ENCODE data around the gene JAK2. TPM values are rescaled to one million over a fixed set of nuclear protein-coding genes. Genes with fewer than 3 reads are reported as not detected.

Gene JAK2
- polyA plus RNA-seq (2011; rRNA removed), result 6.1 and 9.2 TPM in 2 replicates
- 7.7 and 16.0 TPM in 2 replicates for polyA minus RNA-seq (2011; rRNA and poly(A)+ RNA removed)

DNA sequence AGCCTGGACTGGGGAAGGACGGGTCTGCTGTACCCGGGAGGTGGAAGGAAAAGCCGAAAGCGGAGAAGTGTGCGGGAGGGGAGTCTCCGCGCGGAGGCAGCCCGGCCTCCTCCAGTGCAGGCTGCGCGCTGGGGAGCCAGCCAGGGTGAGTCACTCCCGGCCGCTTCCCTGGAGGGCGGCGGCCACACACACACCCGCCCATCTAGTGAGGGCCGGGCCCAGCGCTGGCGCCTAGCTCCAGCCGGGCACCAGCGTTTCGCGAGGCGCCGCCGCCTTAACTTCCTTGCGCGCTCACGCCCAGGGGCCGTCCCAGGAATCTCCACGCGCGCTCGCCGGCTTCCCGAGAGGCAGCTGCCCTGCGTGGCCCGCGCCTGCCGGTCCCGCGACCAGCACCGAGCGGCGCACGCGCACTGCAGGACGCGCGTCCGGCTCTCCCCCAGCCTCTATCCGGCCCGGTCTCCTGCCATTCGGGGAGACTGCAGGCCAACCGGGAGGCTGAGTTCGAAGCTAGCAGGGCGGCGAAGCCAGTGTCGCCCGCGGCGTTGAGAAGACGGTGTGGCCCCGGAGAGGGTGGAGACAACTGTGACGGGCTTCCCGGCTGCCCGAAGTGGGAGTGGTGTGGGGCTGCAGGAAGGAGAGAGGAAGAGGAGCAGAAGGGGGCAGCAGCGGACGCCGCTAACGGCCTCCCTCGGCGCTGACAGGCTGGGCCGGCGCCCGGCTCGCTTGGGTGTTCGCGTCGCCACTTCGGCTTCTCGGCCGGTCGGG lies at the start of gene JAK2:
TSS of gene JAK2 (plus strand) at position 652 of the 765 bp plus-strand sequence. CDS start 36,716 bp downstream, outside the sequence.
- H3K27me3 ChIP-seq (ENCODE audit: control insufficient read depth, insufficient read depth, low read length), result no peaks in the 10 kb centered on the region
- ChIA-PET POLR2A (interaction anchor here (0.6 to 1.6 kb wide), 9 partner anchors 39 to 1031 kb away, joined by 3 to 9 read pairs (median 4); partner anchors contain the start of genes CD274, CDC37L1, RANBP6 and RCL1), CTCF (interaction anchor here (0.7 to 5.8 kb wide), 5 partner anchors 9 to 235 kb away, joined by 3 to 20 read pairs (median 6); no protein-coding TSS in a partner anchor)
- H3K27ac ChIP-seq (ENCODE audit: low read depth, low read length), result peak within 1 kb of the TSS; percentile 95
- H3K9me3 ChIP-seq (ENCODE audit: control insufficient read depth, insufficient read depth, low read length), result no peaks in the 10 kb centered on the region
- TF ChIP-seq, protein P1, sequence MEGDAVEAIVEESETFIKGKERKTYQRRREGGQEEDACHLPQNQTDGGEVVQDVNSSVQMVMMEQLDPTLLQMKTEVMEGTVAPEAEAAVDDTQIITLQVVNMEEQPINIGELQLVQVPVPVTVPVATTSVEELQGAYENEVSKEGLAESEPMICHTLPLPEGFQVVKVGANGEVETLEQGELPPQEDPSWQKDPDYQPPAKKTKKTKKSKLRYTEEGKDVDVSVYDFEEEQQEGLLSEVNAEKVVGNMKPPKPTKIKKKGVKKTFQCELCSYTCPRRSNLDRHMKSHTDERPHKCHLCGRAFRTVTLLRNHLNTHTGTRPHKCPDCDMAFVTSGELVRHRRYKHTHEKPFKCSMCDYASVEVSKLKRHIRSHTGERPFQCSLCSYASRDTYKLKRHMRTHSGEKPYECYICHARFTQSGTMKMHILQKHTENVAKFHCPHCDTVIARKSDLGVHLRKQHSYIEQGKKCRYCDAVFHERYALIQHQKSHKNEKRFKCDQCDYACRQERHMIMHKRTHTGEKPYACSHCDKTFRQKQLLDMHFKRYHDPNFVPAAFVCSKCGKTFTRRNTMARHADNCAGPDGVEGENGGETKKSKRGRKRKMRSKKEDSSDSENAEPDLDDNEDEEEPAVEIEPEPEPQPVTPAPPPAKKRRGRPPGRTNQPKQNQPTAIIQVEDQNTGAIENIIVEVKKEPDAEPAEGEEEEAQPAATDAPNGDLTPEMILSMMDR (IDR thresholded peaks at IDR 0.05; ENCODE audit: low read depth, low read length), result peak; percentile 42
- H3K4me3 ChIP-seq (ENCODE audit: low read depth, low read length), result peak within 1 kb of the TSS; percentile 79
- DNase-seq (ENCODE audit: low read depth, low spot score), result peak; percentile 79

DNA sequence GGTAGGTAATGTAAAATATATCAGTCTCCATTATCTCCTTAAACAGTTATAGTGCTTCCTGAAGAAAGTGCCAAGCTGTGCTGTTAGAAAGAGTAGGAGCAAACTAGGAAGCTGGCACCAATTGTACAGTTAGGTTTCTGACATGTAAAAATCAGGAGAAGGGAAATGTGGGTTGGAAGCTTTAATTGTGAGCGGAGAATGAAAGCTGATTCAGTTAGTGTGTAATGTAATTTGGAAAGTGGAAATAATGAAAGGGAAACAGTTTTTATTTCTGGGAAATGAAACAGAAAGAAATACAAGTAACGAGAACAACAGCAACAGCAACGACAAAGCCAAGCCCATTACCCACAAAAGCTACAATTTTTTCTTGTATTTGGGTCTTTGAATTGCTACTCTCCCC lies 48.8 kb upstream of the JAK2 start:
- POLR2A ChIA-PET, result no interaction called here

DNA sequence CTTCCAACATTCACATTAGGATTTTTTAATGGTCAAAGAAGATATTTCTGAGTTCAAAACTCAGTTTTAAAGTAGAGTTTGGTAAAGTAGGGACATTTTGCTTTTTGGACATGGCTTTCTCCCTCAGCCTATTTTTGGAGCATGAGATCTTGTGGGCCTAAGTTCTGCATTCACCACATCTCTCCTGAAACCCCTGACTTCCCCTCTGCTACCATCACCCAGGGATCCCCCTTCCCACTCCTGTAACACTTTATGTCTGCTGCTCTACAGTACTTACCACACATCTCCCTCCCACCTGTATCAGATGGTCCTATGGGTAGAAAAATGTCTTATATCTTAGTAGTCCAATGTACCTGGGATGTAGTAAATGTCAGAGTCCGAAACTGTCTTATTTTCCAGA lies 48.2 kb upstream of the JAK2 start:
- Histone ChIP-seq H3K4me3 (ENCODE audit: low read depth, low read length) (no peak overlapping the region), H3K9me3 (ENCODE audit: control insufficient read depth, insufficient read depth, low read length) (no peaks in the 10 kb centered on the region), H3K27me3 (ENCODE audit: control insufficient read depth, insufficient read depth, low read length) (no peaks in the 10 kb centered on the region), H3K27ac (ENCODE audit: low read depth, low read length) (no peak overlapping the region)
- POLR2A ChIA-PET, result no interaction called here
- CTCF ChIA-PET, result interaction anchor here (1.0 kb wide), 1 partner anchor 50 kb away, joined by 4 read pairs; no protein-coding TSS in a partner anchor
- no peak for DNase-seq (ENCODE audit: low read depth, low spot score)
- TF ChIP-seq, protein P1 (IDR thresholded peaks at IDR 0.05; ENCODE audit: low read depth, low read length), result no peak

More for the DNA sequence above, 48.8 kb upstream of the JAK2 start:
- DNase-seq (ENCODE audit: low read depth, low spot score), result no peak
- H3K27ac ChIP-seq (ENCODE audit: low read depth, low read length), result no peak overlapping the region
- no peak overlapping the region for H3K4me3 ChIP-seq (ENCODE audit: low read depth, low read length)
- H3K27me3 ChIP-seq (ENCODE audit: control insufficient read depth, insufficient read depth, low read length), result no peaks in the 10 kb centered on the region
- CTCF ChIA-PET, result interaction anchor here (1.0 kb wide), 1 partner anchor 50 kb away, joined by 4 read pairs; no protein-coding TSS in a partner anchor
- no peaks in the 10 kb centered on the region for H3K9me3 ChIP-seq (ENCODE audit: control insufficient read depth, insufficient read depth, low read length)
- TF ChIP-seq, protein P1 (IDR thresholded peaks at IDR 0.05; ENCODE audit: low read depth, low read length), result no peak

DNA sequence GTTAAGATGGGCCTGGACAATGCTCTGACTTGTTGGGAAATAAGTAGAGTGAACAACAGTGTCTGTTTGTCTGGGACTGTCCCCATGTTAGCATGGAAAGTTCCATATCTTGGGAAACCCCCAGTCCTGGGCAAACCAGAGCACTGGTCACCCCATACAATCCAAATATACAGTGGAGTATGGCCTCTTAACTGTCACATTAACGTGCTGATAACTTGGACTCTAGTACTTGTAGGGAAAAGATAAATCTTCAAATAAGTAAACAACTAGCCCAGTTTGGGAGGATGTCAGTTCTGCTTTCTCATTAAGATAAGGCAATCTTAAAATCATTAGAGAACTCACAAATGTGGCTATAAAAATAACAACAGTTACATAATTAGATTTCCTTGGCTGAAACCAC lies 47.6 kb upstream of the JAK2 start:
- CTCF ChIA-PET, result interaction anchor here (1.2 kb wide), 2 partner anchors 49 to 175 kb away, joined by 3 read pairs; no protein-coding TSS in a partner anchor
- POLR2A ChIA-PET, result no interaction called here
- TF ChIP-seq, protein P1 (IDR thresholded peaks at IDR 0.05; ENCODE audit: low read depth, low read length), result no peak

DNA sequence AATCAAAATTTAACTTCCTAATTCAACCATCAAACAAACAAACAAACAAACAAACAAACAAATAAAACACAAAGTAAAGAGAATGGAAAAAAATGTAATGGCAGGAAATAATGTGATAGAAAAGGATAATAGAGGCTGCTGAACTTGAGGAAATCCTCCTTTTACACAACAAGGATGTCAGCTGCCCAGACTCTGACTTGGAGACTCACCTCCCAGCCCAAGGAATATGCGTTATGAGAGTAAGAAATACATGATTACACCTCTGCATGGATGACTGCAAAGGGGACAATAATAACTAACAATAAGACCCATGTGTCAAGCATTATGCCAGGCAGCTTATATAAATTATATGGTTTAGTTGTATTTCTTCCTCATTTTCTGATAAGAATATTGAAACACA lies 46.6 kb upstream of the JAK2 start:
- TF ChIP-seq, protein P1 (IDR thresholded peaks at IDR 0.05; ENCODE audit: low read depth, low read length), result no peak
- Histone ChIP-seq H3K27me3 (ENCODE audit: control insufficient read depth, insufficient read depth, low read length) (no peaks in the 10 kb centered on the region), H3K27ac (ENCODE audit: low read depth, low read length) (no peak overlapping the region), H3K9me3 (ENCODE audit: control insufficient read depth, insufficient read depth, low read length) (no peaks in the 10 kb centered on the region), H3K4me3 (ENCODE audit: low read depth, low read length) (no peak overlapping the region)
- CTCF ChIA-PET, result interaction anchor here (0.7 to 1.2 kb wide), 3 partner anchors 48 to 1996 kb away, joined by 3 read pairs; no protein-coding TSS in a partner anchor
- no peak for DNase-seq (ENCODE audit: low read depth, low spot score)
- POLR2A ChIA-PET, result no interaction called here

More for the DNA sequence above, 47.6 kb upstream of the JAK2 start:
- Histone ChIP-seq H3K4me3 (ENCODE audit: low read depth, low read length) (no peak overlapping the region), H3K27me3 (ENCODE audit: control insufficient read depth, insufficient read depth, low read length) (no peaks in the 10 kb centered on the region), H3K27ac (ENCODE audit: low read depth, low read length) (no peak overlapping the region), H3K9me3 (ENCODE audit: control insufficient read depth, insufficient read depth, low read length) (no peaks in the 10 kb centered on the region)
- no peak for DNase-seq (ENCODE audit: low read depth, low spot score)
